Astrocyte (in vitro differentiated cells and primary cell): ENCODE measurements around the gene DBX2.

Source experiments
- EZH2 ChIP-seq: IDR thresholded peaks from 2 replicates; pipeline ENCODE4 v1.6.1; 2012; ENCODE audit warnings: mild to moderate bottlenecking, low read length, inconsistent platforms; ENCODE audit not compliant: insufficient read depth
- TF ChIP-seq, protein P1 (sequence below): IDR thresholded peaks from 2 replicates; pipeline ENCODE4 v1.5.1; 2011; ENCODE audit warnings: low read depth, mild to moderate bottlenecking, inconsistent platforms, low read length, moderate library complexity; ENCODE audit not compliant: insufficient read depth

DNA sequence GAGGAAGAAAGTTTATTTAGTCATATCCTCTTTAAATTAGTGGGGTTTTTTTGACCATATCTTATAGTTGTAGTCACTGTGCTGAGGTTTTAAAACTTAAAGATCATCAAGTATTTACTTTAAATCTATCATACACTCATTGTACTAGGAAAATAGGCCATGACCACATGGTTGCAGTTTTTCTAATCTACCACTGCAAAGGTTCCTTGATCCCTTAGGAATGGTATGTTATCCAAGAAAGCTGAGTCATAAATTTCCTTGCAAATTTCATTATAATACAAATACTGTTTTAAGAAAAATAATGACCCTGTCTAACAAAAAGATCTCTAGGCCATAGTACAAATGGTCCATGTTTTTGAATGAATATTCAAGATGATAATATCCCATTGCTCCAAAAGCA is 74.7 kb downstream of the DBX2 start:
- TF ChIP-seq, protein P1, sequence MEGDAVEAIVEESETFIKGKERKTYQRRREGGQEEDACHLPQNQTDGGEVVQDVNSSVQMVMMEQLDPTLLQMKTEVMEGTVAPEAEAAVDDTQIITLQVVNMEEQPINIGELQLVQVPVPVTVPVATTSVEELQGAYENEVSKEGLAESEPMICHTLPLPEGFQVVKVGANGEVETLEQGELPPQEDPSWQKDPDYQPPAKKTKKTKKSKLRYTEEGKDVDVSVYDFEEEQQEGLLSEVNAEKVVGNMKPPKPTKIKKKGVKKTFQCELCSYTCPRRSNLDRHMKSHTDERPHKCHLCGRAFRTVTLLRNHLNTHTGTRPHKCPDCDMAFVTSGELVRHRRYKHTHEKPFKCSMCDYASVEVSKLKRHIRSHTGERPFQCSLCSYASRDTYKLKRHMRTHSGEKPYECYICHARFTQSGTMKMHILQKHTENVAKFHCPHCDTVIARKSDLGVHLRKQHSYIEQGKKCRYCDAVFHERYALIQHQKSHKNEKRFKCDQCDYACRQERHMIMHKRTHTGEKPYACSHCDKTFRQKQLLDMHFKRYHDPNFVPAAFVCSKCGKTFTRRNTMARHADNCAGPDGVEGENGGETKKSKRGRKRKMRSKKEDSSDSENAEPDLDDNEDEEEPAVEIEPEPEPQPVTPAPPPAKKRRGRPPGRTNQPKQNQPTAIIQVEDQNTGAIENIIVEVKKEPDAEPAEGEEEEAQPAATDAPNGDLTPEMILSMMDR, result no peak
- TF ChIP-seq EZH2, result no peak
